Measurements from ENCODE around the gene PXMP4.

The PXMP4 gene

GRCh38 chr20:33739493-33739892 is 19.4 kb upstream of the PXMP4 start:
- ChIA-PET CTCF (no interaction called here), POLR2A (no interaction called here)
- Histone ChIP-seq H3K27ac (ENCODE audit: extremely low read depth, low read depth, low read length) (no peak overlapping the region), H3K36me3 (ENCODE audit: control insufficient read depth in 2 of 2, insufficient read depth in 1 of 2, low read length in 2 of 2) (no peaks in the 10 kb centered on the region), H3K9me3 (ENCODE audit: control insufficient read depth, insufficient read depth, low read depth, low read length) (no peaks in the 10 kb centered on the region), H3K4me1 (ENCODE audit: control insufficient read depth, insufficient read depth, low read length) (no peaks in the 10 kb centered on the region), H3K4me3 (ENCODE audit: low read depth, low read length) (no peak overlapping the region)
- TF ChIP-seq ZNF785 (tag by site-specific recombination; IDR thresholded peaks at IDR 0.05) (no peak), ZNF311 (tag by site-specific recombination; IDR thresholded peaks at IDR 0.05; ENCODE audit: borderline replicate concordance) (no peak), ZNF202 (tag by site-specific recombination; IDR thresholded peaks at IDR 0.05; ENCODE audit: borderline replicate concordance) (no peak), ZBTB10 (tag by site-specific recombination; IDR thresholded peaks at IDR 0.05) (no peak), ZNF830 (tag by site-specific recombination; IDR thresholded peaks at IDR 0.05; ENCODE audit: low read depth) (no peak), ZNF324 (tag by site-specific recombination; IDR thresholded peaks at IDR 0.05) (no peak), ZNF391 (tag by site-specific recombination; IDR thresholded peaks at IDR 0.05; ENCODE audit: borderline replicate concordance, low read depth) (no peak), ZNF629 (tag by site-specific recombination; IDR thresholded peaks at IDR 0.05) (no peak), ZNF449 (tag by site-specific recombination; IDR thresholded peaks at IDR 0.05) (no peak), EGR2 (tag by site-specific recombination; IDR thresholded peaks at IDR 0.05; ENCODE audit: low read depth) (no peak), ZNF692 (tag by site-specific recombination; IDR thresholded peaks at IDR 0.05) (no peak), ZNF843 (tag by site-specific recombination; IDR thresholded peaks at IDR 0.05) (no peak), ZNF121 (tag by site-specific recombination; IDR thresholded peaks at IDR 0.05) (no peak), TRIM28 (IDR thresholded peaks at IDR 0.05; ENCODE audit: borderline replicate concordance, low read length) (no peak), SP2 (tag by site-specific recombination; IDR thresholded peaks at IDR 0.05) (no peak), ZSCAN18 (tag by site-specific recombination; IDR thresholded peaks at IDR 0.05) (no peak), ZNF488 (tag by site-specific recombination; IDR thresholded peaks at IDR 0.05) (no peak)
- TF ChIP-seq, protein P1, sequence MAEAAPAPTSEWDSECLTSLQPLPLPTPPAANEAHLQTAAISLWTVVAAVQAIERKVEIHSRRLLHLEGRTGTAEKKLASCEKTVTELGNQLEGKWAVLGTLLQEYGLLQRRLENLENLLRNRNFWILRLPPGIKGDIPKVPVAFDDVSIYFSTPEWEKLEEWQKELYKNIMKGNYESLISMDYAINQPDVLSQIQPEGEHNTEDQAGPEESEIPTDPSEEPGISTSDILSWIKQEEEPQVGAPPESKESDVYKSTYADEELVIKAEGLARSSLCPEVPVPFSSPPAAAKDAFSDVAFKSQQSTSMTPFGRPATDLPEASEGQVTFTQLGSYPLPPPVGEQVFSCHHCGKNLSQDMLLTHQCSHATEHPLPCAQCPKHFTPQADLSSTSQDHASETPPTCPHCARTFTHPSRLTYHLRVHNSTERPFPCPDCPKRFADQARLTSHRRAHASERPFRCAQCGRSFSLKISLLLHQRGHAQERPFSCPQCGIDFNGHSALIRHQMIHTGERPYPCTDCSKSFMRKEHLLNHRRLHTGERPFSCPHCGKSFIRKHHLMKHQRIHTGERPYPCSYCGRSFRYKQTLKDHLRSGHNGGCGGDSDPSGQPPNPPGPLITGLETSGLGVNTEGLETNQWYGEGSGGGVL (tag by site-specific recombination; IDR thresholded peaks at IDR 0.05) = no peak

All from HEK293 (cell line).